Fibroblast of lung (primary cell): ENCODE data around the gene TTC24.

Experiments used
- CTCF ChIP-seq, 2 donors: IDR thresholded peaks in 1 of 2; conservative IDR thresholded peaks in 1 of 2; 1 replicate in 1 of 2; 2 replicates in 1 of 2; pipeline ENCODE4 v1.5.1; 2011 to 2012; ENCODE audit warnings: low read length in 2 of 2, control low read depth in 1 of 2, inconsistent platforms in 1 of 2, low read depth in 1 of 2, mild to moderate bottlenecking in 1 of 2
- EZH2 ChIP-seq: IDR thresholded peaks from 2 replicates; pipeline ENCODE4 v1.5.1; 2012; ENCODE audit warnings: low read length, control low read depth, mild to moderate bottlenecking; ENCODE audit errors: missing control alignments

GRCh38 chr1:156612666-156613065, 33.1 kb downstream of the TTC24 start:
- TF ChIP-seq CTCF (conservative IDR thresholded peaks at IDR 0.05 in 1 of 2, IDR thresholded peaks at IDR 0.05 in 1 of 2; ENCODE audit: low read depth in 1 of 2, low read length in 2 of 2): no peak
- TF ChIP-seq EZH2: no peak
